HepG2 (cell line): ENCODE measurements around the gene OLFM2. TPM values are rescaled to one million over a fixed set of nuclear protein-coding genes. Genes with fewer than 3 reads are reported as not detected.

Source experiments
- ARID5B ChIP-seq: IDR thresholded peaks from 2 replicates; pipeline ENCODE4 v1.4.0; 2020; ENCODE audit warnings: mild to moderate bottlenecking, missing genetic modification reagents
- ASH2L ChIP-seq: fragments of 300-600, 200-600 bp; sonication (generic); IDR thresholded peaks from 2 replicates; pipeline ENCODE4 v1.7.0; 2017; ENCODE audit warnings: low read depth, mild to moderate bottlenecking, moderate library complexity, mixed read lengths, low read length; ENCODE audit not compliant: insufficient read length
- GPN1 ChIP-seq: sonication (generic); formaldehyde crosslinking; IDR thresholded peaks from 2 replicates; pipeline ENCODE4 v1.5.1; 2020; ENCODE audit warnings: missing genetic modification reagents, borderline replicate concordance
- JUN ChIP-seq: sonication (generic); formaldehyde crosslinking; IDR thresholded peaks from 2 replicates; pipeline ENCODE4 v1.4.0; 2020; ENCODE audit warnings: mild to moderate bottlenecking, missing genetic modification reagents
- RXRB ChIP-seq: IDR thresholded peaks from 2 replicates; pipeline ENCODE4 v1.6.1; 2016; ENCODE audit warnings: borderline replicate concordance, missing genetic modification reagents, missing compliant biosample characterization
- TOE1 ChIP-seq: sonication (generic); formaldehyde crosslinking; IDR thresholded peaks from 2 replicates; pipeline ENCODE4 v1.4.0; 2020; ENCODE audit warnings: mild to moderate bottlenecking, missing genetic modification reagents
- TRIM22 ChIP-seq: fragments of 450-650 bp; IDR thresholded peaks from 2 replicates; pipeline ENCODE4 v1.6.1; 2017
- ZFP37 ChIP-seq: sonication (generic); formaldehyde crosslinking; IDR thresholded peaks from 2 replicates; pipeline ENCODE4 v1.4.0; 2020; ENCODE audit warnings: missing genetic modification reagents, borderline replicate concordance
- ZNF296 ChIP-seq: sonication (generic); formaldehyde crosslinking; conservative IDR thresholded peaks from 2 replicates; pipeline ENCODE4 v1.5.0; 2020; ENCODE audit warnings: mild to moderate bottlenecking, missing genetic modification reagents
- ZNF335 ChIP-seq: sonication (generic); formaldehyde crosslinking; IDR thresholded peaks from 2 replicates; pipeline ENCODE4 v1.4.0; 2020; ENCODE audit warnings: missing genetic modification reagents
- ZNF350 ChIP-seq: sonication (generic); formaldehyde crosslinking; IDR thresholded peaks from 2 replicates; pipeline ENCODE4 v1.4.0; 2020; ENCODE audit warnings: mild to moderate bottlenecking, low read depth, missing genetic modification reagents, borderline replicate concordance
- ZNF407 ChIP-seq: sonication (generic); formaldehyde crosslinking; IDR thresholded peaks from one replicate; pipeline ENCODE4 v1.5.1; 2020; ENCODE audit warnings: mild to moderate bottlenecking, missing genetic modification reagents; ENCODE audit errors: not compliant biosample characterization
- ZNF577 ChIP-seq: sonication (generic); formaldehyde crosslinking; IDR thresholded peaks from 2 replicates; pipeline ENCODE4 v1.4.0; 2020; ENCODE audit warnings: mild to moderate bottlenecking, low read depth, missing genetic modification reagents, borderline replicate concordance
- ZNF746 ChIP-seq: sonication (generic); formaldehyde crosslinking; IDR thresholded peaks from 2 replicates; pipeline ENCODE4 v1.8.0; 2022; ENCODE audit warnings: mild to moderate bottlenecking, missing genetic modification reagents
- polyA plus RNA-seq, 8 experiments: library from polyadenylated mRNA; depleted of rRNA in 3 of 8; stranded (reverse) in 7 of 8; unstranded in 1 of 8; fragments of >200 nt; fragmentation: Illumina TruSeq in 4 of 8; extraction: Trizol in 4 of 8; gene quantifications; 2 replicates each; pipeline versions ENCODE4 v1.2.1 to v1.2.3, GENCODE V29; 2011 to 2016; ENCODE audit warnings: low read depth in 4 of 8, missing spikeins in 1 of 8, mixed read lengths in 1 of 8; ENCODE audit not compliant: insufficient read depth in 1 of 8
- total RNA-seq, 5 experiments: library from RNA; depleted of rRNA; stranded (reverse); fragments of >200 nt; fragmentation: Illumina TruSeq; extraction: Trizol; gene quantifications; 2 replicates each; pipeline ENCODE4 v1.2.3, GENCODE V29; 2016; ENCODE audit warnings: low read depth in 1 of 5

Gene OLFM2
- total and polyA plus RNA-seq, 2 of the 13 experiments (the other 11 are each of a cell fraction or from before 2014, with no cell fraction given): 0.20 to 0.51 TPM

GRCh38 chr19:9818734-9819595, 117.3 kb downstream of the OLFM2 start, which contains the start of gene FBXL12 (continued):
- TF ChIP-seq ZNF407 (peak; percentile 91), ZNF335 (CRISPR knock-in tag) (peak; percentile 96), TRIM22 (no peak), ZNF577 (CRISPR knock-in tag) (no peak), TOE1 (CRISPR knock-in tag) (no peak), ZNF296 (CRISPR knock-in tag) (0 out of 2 replicates have a peak, but pooled peaks have one; percentile 36), ZNF746 (CRISPR knock-in tag) (no peak), ZFP37 (CRISPR knock-in tag) (no peak), GPN1 (no peak), ZNF350 (peak; percentile 96), ASH2L (peak; percentile 90), JUN (CRISPR knock-in tag) (no peak), RXRB (CRISPR knock-in tag) (peak; percentile 67; the same call in 1 of the 2 replicates), ARID5B (CRISPR knock-in tag) (peak; percentile 37; the same call in 1 of the 2 replicates)
